ENCODE measurements around the gene ZC3H12A. TPM values are rescaled to one million over a fixed set of nuclear protein-coding genes. Genes with fewer than 3 reads are reported as not detected.

ZC3H12A gene
- total RNA-seq, 1 experiment from 2014 or later: 51.4 TPM

- peak; percentile 94 for TF ChIP-seq CTCF (IDR thresholded peaks at IDR 0.05; ENCODE audit: unreplicated experiment)
- ChIA-PET POLR2A (interaction anchor here (0.6 kb wide), 1 partner anchor 918 kb away, joined by 4 read pairs; no protein-coding TSS in a partner anchor), CTCF (interaction anchor here (0.5 to 6.3 kb wide), 53 partner anchors 10 to 919 kb away, joined by 3 to 75 read pairs (median 4); no protein-coding TSS in a partner anchor)
- intact Hi-C loops (cut with micrococcal nuclease): loop anchor here (1.0 to 5.0 kb wide), 3 partner anchors 731 to 882 kb away; no protein-coding TSS in a partner anchor
- Mint-ChIP-seq H3K36me3 (ENCODE audit: insufficient read depth, unreplicated experiment) (no peaks in the 10 kb centered on the region), H3K9me3 (ENCODE audit: unreplicated experiment) (no peaks in the 10 kb centered on the region), H3K27me3 (ENCODE audit: insufficient read depth, unreplicated experiment) (peaks cover 46% of the 10 kb centered on the region), H3K4me3 (ENCODE audit: unreplicated experiment) (no peak overlapping the region), H3K27ac (ENCODE audit: low read depth, unreplicated experiment) (no peak overlapping the region), H3K4me1 (ENCODE audit: insufficient read depth, unreplicated experiment) (no peaks in the 10 kb centered on the region)
- BruUV-seq (replicated peaks): no TSS peak
- peak; percentile 62 for DNase-seq (ENCODE audit: unreplicated experiment)
Observed at GRCh38 chr1:37434292-37435225, 39.8 kb upstream of the ZC3H12A start.

- no peak for TF ChIP-seq CTCF (IDR thresholded peaks at IDR 0.05; ENCODE audit: unreplicated experiment)
- intact Hi-C loops (cut with micrococcal nuclease): no loop called here
- no TSS peak for BruUV-seq (replicated peaks)
- ChIA-PET POLR2A (no interaction called here), CTCF (interaction anchor here (0.5 to 6.3 kb wide), 8 partner anchors 12 to 1066 kb away, joined by 3 to 75 read pairs (median 4); partner anchors contain the start of gene RSPO1)
- no peak overlapping the region for H3K27ac Mint-ChIP-seq (ENCODE audit: low read depth, unreplicated experiment)
- H3K27me3 Mint-ChIP-seq (ENCODE audit: insufficient read depth, unreplicated experiment): peaks cover 32% of the 10 kb centered on the region
- H3K36me3 Mint-ChIP-seq (ENCODE audit: insufficient read depth, unreplicated experiment): peaks cover 6% of the 10 kb centered on the region
- no peaks in the 10 kb centered on the region for H3K9me3 Mint-ChIP-seq (ENCODE audit: unreplicated experiment)
- H3K4me3 Mint-ChIP-seq (ENCODE audit: unreplicated experiment): no peak overlapping the region
- peaks cover 4% of the 10 kb centered on the region for H3K4me1 Mint-ChIP-seq (ENCODE audit: insufficient read depth, unreplicated experiment)
- no peak for DNase-seq (ENCODE audit: unreplicated experiment)
Observed at GRCh38 chr1:37437087-37437486, 37.3 kb upstream of the ZC3H12A start.

- peaks cover 4% of the 10 kb centered on the region for H3K4me1 Mint-ChIP-seq (ENCODE audit: insufficient read depth, unreplicated experiment)
- H3K27me3 Mint-ChIP-seq (ENCODE audit: insufficient read depth, unreplicated experiment): peaks cover 43% of the 10 kb centered on the region
- TF ChIP-seq CTCF (IDR thresholded peaks at IDR 0.05; ENCODE audit: unreplicated experiment): no peak
- no peaks in the 10 kb centered on the region for H3K9me3 Mint-ChIP-seq (ENCODE audit: unreplicated experiment)
- ChIA-PET POLR2A (no interaction called here), CTCF (interaction anchor here (0.6 to 6.3 kb wide), 6 partner anchors 49 to 922 kb away, joined by 3 to 75 read pairs (median 4); no protein-coding TSS in a partner anchor)
- DNase-seq (ENCODE audit: unreplicated experiment): no peak
- intact Hi-C loops (cut with micrococcal nuclease): no loop called here
- H3K4me3 Mint-ChIP-seq (ENCODE audit: unreplicated experiment): no peak overlapping the region
- no peak overlapping the region for H3K27ac Mint-ChIP-seq (ENCODE audit: low read depth, unreplicated experiment)
- BruUV-seq (replicated peaks): no TSS peak
- H3K36me3 Mint-ChIP-seq (ENCODE audit: insufficient read depth, unreplicated experiment): peaks cover 6% of the 10 kb centered on the region
Observed at GRCh38 chr1:37438037-37438868, 36.1 kb upstream of the ZC3H12A start.
